GM12872 (cell line): ENCODE results near the gene SPTLC2.

Source experiments
- CTCF ChIP-seq: IDR thresholded peaks from 3 replicates; pipeline ENCODE4 v1.5.1; 2011; ENCODE audit warnings: low read depth, mild to moderate bottlenecking, low read length, moderate library complexity; ENCODE audit not compliant: insufficient read depth

The SPTLC2 gene

DNA sequence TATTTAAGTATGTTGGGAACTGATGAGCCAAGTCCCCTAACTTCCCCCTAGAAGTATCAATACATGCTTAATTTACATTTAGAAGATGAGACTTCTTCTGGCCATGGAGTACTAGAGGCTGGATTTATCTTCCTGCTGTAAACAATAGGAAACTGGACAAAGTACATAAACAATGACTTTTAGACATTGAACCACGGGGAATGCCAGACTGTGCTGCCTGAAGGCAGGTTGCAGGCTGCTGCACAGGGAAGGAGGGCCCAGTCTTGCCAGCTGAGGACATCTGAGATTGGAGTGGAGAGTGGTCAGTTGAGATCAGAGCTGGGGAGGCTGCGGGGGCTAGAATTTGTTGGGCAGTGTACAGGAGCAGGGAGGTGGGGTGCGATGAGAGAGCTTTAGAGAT lies 93.3 kb downstream of the SPTLC2 start:
- no peak for TF ChIP-seq CTCF

DNA sequence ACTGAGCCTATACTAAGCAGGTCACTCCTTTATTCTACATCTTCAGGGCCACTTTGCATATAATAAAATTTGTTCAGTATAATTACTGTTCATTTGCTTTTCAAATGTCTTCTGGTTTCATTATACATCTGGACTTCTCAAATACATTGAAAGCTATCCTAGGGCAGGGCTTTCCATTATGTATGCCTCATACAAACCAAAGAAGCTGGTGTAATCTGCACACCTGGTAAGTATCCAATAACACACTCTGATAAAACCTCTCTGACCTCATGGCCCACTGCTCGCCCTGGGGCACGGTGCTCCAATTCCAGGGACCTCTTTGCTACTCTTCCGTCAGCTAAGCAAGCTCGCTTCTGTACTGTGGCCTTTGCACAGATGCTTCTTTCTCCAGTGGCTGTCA lies 95.9 kb downstream of the SPTLC2 start:
- no peak for TF ChIP-seq CTCF

GRCh38 chr14:77516126-77516525 lies 100.3 kb downstream of the SPTLC2 start:
- TF ChIP-seq CTCF: no peak

DNA sequence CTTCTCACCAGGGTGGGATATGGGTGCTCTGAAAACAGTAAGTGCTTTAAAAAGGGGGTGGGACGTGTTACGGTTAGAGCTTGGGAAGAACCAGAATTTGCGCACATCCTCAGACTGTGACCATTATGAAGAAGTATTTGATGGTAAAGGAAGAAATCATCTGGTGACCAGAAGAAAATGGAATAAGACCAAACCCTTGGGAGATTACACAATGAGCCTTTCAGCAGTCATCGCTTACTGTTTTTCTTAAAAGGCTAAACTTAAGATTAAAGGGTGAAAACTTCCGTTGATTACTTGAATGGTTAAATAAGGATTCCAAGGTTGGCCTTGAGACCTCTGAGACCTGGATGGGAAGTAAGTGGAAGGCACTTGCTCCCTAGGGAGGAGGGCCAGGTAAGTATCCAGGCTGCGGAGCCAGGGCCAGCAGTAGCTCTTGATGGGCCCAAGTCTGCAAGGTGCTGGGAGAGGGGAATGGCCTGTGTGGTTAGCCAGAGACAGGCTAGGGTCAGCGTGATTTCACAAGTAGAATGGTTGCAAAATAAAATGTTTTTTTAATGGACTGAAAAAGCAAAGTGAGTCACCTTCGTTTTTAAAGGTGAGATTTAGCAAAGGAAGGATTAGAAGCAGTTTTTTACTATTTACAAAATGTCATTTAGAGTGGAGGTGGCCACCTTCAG lies 104.8 kb downstream of the SPTLC2 start:
- no peak for TF ChIP-seq CTCF

- TF ChIP-seq CTCF: no peak
Observed at GRCh38 chr14:77509366-77509765, 107.1 kb downstream of the SPTLC2 start.

- no peak for TF ChIP-seq CTCF
Observed at GRCh38 chr14:77508876-77509275, 107.6 kb downstream of the SPTLC2 start.

GRCh38 chr14:77508249-77508648 lies 108.2 kb downstream of the SPTLC2 start:
- no peak for TF ChIP-seq CTCF
